GM19395 (cell line): Measurements from ENCODE around the gene RNF5.
A peak's percentile ranks its signal among the peaks of the same experiment; 100 is the strongest.
"Not testable (repeated sequence)": the region's sequence is repeated elsewhere in the genome, so short reads cannot be mapped to it uniquely, and the experiment has no call there.

Experiments used
- ATAC-seq: cut with Tn5 transposase; IDR thresholded peaks from one replicate; pipeline ENCODE4 v1.9.1; 2021; ENCODE audit warnings: mild to moderate bottlenecking, moderate library complexity; ENCODE audit not compliant: unreplicated experiment

RNF5 gene

DNA sequence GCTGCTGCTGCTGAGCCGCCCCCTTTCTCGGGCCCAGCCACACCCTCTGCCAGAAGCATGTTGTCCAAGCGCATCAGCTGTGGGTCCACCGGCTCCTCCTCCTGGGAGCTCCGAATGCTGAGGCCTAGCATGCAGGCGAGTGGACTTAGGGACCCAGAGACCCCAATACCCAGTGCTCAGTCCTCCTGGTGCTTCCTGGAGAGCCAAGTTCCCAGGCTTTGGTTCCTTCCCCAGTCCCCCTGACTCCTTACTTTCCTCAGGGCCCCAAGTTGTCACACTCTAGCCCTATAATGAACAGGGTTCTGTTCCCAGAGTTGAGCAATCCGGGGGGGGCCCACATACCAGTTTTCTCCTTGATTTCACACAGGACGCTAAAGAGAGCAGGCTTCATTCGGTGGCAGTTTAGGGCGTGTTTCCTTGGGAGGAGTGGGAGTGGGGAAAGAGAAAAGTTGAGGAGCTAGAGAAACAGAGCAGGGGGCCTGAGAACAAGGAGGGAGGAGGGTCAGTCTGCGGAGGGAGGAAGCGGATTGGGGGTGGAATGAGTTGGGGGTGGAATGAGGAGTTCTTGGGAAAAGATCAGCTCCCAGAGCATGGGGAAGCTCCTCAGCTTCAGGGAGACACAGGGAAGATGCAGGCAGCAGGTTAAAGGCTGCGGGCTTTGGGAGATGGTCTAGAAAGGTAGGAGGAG, 10.3 kb downstream of the RNF5 start:
- ATAC-seq, result no peak

DNA sequence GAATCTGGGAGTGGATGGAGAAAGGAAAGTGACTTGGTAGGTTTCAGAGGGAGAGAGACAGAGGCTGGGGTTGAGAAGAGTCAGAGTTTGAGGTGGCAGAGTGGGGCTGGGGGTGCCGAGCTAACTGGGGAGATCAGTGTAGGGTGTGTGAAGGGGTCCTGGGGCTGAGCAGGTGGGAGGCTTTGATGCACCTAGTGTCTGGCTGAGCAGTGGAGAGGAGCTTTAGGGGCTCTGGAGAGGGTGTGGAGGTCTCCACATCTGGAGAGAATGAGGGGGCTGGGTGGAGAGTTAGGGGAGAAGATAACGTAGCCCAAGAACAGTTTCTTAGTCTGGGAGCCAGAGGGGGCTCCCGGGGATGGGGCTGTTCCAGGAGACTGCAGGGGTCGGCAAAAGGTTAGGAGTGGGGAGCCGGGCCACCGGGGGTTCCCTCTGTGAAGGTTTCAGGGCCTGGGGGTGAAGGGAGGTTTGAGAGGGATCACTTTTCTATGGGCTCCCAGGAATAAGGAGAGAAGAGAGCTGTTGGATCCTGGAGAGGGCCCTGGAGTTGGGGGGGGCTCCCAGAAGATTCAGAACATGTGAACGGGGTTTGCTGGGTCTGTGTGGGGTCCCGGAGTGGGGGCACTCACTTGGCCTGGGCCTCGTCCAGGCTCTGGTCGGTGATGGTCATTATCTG, 11.0 kb downstream of the RNF5 start:
- no peak for ATAC-seq

- ATAC-seq, result no peak
Measured at GRCh38 chr6:32189742-32190053, 11.5 kb downstream of the RNF5 start.

GRCh38 chr6:32190054-32190851, 12.0 kb downstream of the RNF5 start, which contains the start of gene PBX2:
PBX2 (minus strand) TSS chr6:32190202; CDS start chr6:32189915, 287 bp downstream.
- ATAC-seq, result no peak

DNA sequence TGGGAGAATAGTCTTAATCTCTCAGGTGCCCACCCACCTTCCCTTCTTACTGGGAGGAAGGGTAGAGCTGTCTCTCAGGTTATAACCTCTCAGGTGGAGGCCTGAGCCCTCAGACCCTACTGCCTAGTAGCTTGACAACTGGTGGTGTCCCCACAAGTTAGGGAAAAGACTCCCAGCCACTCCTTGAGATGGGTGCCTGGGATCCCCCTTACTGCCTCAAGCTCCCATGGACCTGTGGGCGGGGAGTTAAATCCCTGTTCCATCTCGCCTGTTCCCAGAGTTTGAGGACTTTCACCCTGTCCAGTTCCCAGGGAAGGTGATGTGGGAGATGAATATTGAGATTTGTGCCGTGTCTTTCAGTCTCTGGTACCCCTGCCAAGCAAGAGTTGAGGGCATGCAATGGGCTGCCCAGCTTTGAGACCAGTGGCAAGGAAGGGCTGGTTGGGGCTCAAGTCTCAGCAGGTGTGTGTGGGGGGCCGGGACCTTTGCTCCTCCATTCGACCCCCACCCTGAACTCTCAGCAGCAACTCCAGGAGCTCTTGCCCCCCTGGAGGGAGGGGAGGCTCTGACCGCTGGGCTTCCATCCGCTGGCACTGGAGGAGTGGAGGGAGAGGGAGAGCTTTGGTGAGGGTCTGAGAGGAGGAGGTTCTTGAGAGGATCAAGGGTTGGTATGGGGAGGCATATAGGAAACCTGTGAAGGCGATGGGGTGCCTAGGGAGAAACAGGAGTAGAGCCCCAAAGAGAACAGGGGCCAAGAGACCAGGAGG, 12.9 kb downstream of the RNF5 start:
- no peak for ATAC-seq

GRCh38 chr6:32191696-32192607, 13.7 kb downstream of the RNF5 start:
- ATAC-seq, result no peak

DNA sequence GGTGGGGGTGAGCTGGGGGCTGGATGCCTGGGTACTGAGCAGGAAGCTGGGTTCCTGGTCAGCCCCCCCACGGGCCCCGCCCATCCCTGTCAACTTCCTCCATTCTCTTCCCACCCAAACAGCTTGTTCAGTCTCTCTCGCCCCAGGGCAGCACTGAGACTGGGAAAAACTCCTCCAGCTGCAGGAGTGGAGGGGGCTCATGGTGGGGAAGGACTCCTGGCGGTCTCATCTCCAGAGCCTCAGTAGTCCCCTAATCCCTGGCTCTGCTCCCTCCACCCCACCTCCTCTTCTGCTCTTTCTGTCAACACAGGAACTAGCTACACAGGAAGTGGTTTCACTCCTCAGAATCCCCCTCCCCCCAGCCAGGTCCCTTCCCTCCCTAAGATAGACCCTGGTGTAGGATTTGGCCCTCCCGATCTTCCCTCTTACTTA, 14.4 kb downstream of the RNF5 start, which contains the start of gene GPSM3:
GPSM3 (minus strand) TSS at position 36 of the 432 bp plus-strand sequence. CDS start 130 bp downstream, outside the sequence.
- ATAC-seq, result no peak

GRCh38 chr6:32193096-32193495, 14.9 kb downstream of the RNF5 start:
- ATAC-seq, result not testable (repeated sequence)

DNA sequence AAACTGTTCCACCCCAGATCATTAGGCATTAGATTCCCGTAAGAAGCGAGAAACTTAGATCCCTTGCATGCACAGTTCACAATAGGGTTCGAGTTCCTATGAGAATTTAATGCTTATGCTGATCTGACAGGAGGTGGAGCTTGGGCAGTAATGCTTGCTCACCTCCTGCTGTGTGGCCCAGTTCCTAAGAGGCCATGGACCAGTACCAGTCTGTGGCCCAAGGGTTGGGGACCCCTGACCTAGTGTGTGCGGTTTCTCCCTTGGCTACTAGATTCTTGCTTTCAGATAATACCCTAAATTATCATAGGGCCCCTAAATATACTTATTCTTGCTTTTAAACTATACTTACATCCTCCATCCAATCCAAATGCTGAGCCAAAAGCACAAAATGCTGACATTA, 16.2 kb downstream of the RNF5 start:
- no peak for ATAC-seq

- peak; percentile 69 for ATAC-seq
Measured at GRCh38 chr6:32194825-32195651, 16.8 kb downstream of the RNF5 start.

DNA sequence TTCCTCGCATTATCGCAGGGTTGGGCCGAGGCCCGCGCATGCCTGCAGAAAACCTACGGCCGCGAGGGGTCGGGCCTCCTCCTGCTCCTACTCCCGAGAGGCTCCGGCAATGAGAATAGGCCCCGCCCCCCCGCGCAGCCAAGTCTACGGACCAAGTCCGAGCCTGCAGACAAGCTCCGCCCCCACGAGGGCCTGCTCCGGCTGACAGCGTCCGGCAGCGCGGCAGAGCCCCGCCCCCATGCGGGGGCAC, 17.4 kb downstream of the RNF5 start:
- no peak for ATAC-seq

GRCh38 chr6:32195902-32196681, 17.9 kb downstream of the RNF5 start:
- peak; percentile 78 for ATAC-seq

DNA sequence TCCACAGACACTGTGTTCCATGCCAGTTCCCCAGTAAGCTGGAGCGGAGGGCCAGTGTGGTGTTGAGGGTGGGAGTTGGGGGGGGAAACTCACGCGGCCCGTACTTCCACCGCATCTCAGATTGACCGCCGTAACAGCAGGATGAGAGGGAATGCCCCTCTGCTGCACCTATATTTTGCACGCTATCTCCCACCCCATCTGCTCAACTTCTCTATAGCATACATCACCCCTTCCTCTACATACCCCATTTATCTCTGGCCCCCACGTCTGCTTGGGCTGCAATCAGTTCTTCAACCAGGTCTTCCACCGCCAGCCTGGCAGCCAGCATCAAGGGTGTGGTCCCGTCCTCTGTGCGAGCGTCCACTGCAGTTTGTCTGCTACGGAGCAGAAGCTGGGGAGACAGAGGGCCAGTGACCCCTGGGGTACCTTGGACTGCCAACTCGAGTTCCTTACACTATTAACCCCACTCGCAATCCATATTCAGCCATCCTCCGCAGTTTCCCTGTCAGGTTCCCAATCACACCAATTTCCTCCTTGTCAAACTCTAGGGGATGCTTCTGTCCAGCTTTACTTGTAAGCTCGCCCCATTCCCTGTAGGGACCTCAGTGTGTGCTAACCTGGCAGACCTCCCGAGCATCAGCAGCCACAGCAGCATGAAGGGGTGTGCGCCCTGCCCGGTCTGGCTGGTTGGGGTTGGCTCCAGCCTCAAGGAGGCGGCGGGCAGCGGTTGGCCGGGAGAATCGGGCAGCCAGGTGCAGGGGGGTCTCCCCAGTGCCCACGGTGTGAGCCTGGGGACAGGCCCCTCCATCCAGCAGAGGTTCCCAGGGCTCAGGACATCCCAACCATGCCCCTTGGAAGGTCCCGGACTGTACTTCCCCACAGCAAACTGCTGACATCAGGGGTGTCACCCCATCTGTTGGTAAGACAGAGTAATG, 18.7 kb downstream of the RNF5 start:
- ATAC-seq, result no peak

GRCh38 chr6:32198345-32198696, 20.1 kb downstream of the RNF5 start:
- no peak for ATAC-seq

DNA sequence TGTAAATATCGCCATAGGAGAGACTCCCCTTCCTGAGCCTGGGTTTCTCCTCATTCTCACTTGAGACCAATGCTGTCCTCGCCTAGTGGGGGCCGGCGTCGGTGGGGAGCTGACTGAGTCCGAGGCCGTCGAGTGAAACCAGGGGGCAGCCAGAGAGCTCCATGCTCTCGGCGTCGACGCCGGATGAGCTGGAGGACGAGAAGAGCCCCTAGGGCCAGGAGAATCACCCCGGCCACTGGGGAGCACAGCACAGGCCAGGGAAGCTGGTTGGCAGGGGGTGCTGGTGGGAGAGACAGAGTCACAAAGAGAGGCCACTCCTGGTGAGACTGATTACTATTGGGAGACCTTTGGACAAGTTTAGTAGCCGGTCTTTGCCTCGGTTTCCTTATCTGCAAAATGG, 20.7 kb downstream of the RNF5 start:
- no peak for ATAC-seq

- no peak for ATAC-seq
Measured at GRCh38 chr6:32200711-32201475, 22.7 kb downstream of the RNF5 start.

- no peak for ATAC-seq
Measured at GRCh38 chr6:32202186-32202585, 24.0 kb downstream of the RNF5 start.
